NCI-H510A treated with DMSO at 0.1 percent for 48 hours (cell line): Measurements from ENCODE around the gene SBF2.
"Not testable (repeated sequence)": the region's sequence is repeated elsewhere in the genome, so short reads cannot be mapped to it uniquely, and the experiment has no call there.

Experiments used
- DNase-seq: peaks from one replicate; lab custom pipeline; 2025; lab: John Stamatoyannopoulos, UW

SBF2 gene

GRCh38 chr11:10017050-10017449, 277.0 kb downstream of the SBF2 start:
- no peak for DNase-seq

- DNase-seq: no peak
Observed at GRCh38 chr11:10012068-10012467, 282.0 kb downstream of the SBF2 start.

GRCh38 chr11:10005955-10006525, 288.0 kb downstream of the SBF2 start:
- no peak for DNase-seq

- DNase-seq: no peak
Observed at GRCh38 chr11:10004526-10005113, 289.4 kb downstream of the SBF2 start.

- DNase-seq: no peak
Observed at GRCh38 chr11:10002221-10002620, 291.8 kb downstream of the SBF2 start.

GRCh38 chr11:9992306-9992705, 301.7 kb downstream of the SBF2 start:
- no peak for DNase-seq

- no peak for DNase-seq
Observed at GRCh38 chr11:9990221-9990973, 303.6 kb downstream of the SBF2 start.

GRCh38 chr11:9987303-9987702, 306.7 kb downstream of the SBF2 start:
- DNase-seq: not testable (repeated sequence)

GRCh38 chr11:9982796-9983579, 311.0 kb downstream of the SBF2 start:
- no peak for DNase-seq

- DNase-seq: no peak
Observed at GRCh38 chr11:9982127-9982795, 311.8 kb downstream of the SBF2 start.

GRCh38 chr11:9980931-9981330, 313.1 kb downstream of the SBF2 start:
- DNase-seq: no peak

- no peak for DNase-seq
Observed at GRCh38 chr11:9977554-9977953, 316.5 kb downstream of the SBF2 start.

- DNase-seq: no peak
Observed at GRCh38 chr11:9974375-9974774, 319.6 kb downstream of the SBF2 start.

- no peak for DNase-seq
Observed at GRCh38 chr11:9973921-9974320, 320.1 kb downstream of the SBF2 start.

GRCh38 chr11:9972989-9973388, 321.0 kb downstream of the SBF2 start:
- DNase-seq: peak; percentile 2

- no peak for DNase-seq
Observed at GRCh38 chr11:9971894-9972293, 322.1 kb downstream of the SBF2 start.

- DNase-seq: no peak
Observed at GRCh38 chr11:9969068-9969467, 325.0 kb downstream of the SBF2 start.

- DNase-seq: no peak
Observed at GRCh38 chr11:9962722-9963121, 331.3 kb downstream of the SBF2 start.

- DNase-seq: no peak
Observed at GRCh38 chr11:9957072-9957471, 336.9 kb downstream of the SBF2 start.

- no peak for DNase-seq
Observed at GRCh38 chr11:9956483-9956882, 337.5 kb downstream of the SBF2 start.

- no peak for DNase-seq
Observed at GRCh38 chr11:9955391-9955790, 338.6 kb downstream of the SBF2 start.

- DNase-seq: no peak
Observed at GRCh38 chr11:9953994-9954626, 339.9 kb downstream of the SBF2 start.
